ENCODE measurements around the gene STOML2. TPM values are rescaled to one million over a fixed set of nuclear protein-coding genes. Genes with fewer than 3 reads are reported as not detected.

The STOML2 gene
- total RNA-seq, 1 donor from 2014 or later = 94.2 TPM

DNA sequence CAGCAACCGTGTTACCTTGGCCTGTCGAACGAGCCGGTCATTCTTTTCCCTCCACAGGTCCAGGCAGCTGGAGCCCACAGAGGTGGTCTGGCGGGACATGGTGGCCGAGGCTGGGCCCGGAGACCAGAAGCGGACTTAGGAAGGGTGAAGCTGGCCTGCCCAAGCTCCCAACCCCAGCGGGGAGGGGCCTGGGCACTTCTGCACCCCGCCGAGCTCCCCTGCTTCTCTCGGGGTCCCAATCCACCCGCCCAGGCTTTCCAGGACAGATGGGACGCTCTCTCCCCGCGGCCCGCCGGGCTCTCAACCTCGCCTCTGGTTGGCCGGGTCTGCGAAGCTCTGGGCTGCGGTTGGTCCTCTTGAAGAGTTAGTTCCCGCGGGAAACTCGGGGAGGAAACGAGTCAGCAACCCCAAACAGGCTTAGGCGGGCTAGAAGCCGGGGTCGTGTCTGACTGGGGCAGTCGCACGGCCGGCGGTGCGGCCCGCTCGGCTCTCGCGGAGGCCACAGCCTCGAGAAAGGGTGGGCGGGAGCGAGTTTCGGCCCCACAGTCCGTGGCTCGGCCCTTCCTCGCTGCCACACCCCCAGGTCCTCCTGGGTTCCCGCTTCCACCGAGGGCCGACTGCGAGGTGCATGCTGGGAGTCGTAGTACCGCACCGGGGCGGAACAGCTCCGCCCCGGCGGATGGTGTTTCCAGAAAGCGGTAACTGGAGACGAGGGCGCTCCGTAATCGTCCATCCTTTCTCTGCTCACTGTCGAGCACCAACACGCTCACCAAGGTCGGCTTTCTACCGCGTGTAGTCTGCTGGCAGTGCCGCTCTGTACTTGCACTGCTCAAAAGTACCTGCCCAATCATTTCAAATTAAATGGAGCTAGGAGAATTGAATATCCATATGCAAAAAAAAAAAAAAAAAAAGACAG, 23.2 kb downstream of the STOML2 start, which contains the start of gene FANCG:
Gene FANCG (minus strand): TSS at position 517 of the 916 bp plus-strand sequence. CDS start 418 bp downstream, at position 99.
- Histone ChIP-seq H3K9me3 (no peaks in the 10 kb centered on the region), H3K27me3 (no peaks in the 10 kb centered on the region), H3K4me3 (peak within 1 kb of the TSS; percentile 76 to 81), H3K36me3 (no peaks in the 10 kb centered on the region), H3K27ac (peak within 1 kb of the TSS; percentile 48 to 77), H3K4me1 (peaks cover 6 to 10% of the 10 kb centered on the region in 2 donors)
- TF ChIP-seq, protein P1, sequence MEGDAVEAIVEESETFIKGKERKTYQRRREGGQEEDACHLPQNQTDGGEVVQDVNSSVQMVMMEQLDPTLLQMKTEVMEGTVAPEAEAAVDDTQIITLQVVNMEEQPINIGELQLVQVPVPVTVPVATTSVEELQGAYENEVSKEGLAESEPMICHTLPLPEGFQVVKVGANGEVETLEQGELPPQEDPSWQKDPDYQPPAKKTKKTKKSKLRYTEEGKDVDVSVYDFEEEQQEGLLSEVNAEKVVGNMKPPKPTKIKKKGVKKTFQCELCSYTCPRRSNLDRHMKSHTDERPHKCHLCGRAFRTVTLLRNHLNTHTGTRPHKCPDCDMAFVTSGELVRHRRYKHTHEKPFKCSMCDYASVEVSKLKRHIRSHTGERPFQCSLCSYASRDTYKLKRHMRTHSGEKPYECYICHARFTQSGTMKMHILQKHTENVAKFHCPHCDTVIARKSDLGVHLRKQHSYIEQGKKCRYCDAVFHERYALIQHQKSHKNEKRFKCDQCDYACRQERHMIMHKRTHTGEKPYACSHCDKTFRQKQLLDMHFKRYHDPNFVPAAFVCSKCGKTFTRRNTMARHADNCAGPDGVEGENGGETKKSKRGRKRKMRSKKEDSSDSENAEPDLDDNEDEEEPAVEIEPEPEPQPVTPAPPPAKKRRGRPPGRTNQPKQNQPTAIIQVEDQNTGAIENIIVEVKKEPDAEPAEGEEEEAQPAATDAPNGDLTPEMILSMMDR (IDR thresholded peaks at IDR 0.05) = no peak
- intact Hi-C loops (cut with DNase I) = loop anchor here (1.0 to 10.0 kb wide), 4 partner anchors 7 to 425 kb away; partner anchors contain the start of genes IL11RA, PIGO and VCP
- peak; percentile 71 to 95 for DNase-seq (ENCODE audit: low spot score in 2 of 2)

DNA sequence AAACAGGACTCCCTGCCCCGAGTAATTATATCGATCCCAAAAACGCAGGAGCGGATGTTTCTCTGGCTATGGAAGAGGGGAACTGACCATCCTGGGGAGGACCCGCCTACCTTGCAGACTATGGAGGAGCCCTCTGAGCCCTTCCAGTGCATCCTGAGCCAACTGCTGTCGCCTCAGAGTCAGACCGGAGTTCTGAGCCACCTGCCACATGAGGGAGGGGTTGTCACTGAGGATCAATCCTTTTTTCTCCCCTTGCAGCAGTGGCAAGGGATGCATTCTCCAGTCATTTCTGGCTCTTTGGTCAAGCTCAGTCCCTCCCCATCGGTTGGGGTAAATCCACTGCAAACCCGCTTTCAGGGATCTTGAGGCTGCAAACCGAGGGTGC, 23.9 kb downstream of the STOML2 start:
- H3K36me3 ChIP-seq = no peaks in the 10 kb centered on the region
- peak overlapping the region; percentile 48 to 77 for H3K27ac ChIP-seq
- H3K4me3 ChIP-seq = peak overlapping the region; percentile 76 to 81
- H3K27me3 ChIP-seq = no peaks in the 10 kb centered on the region
- TF ChIP-seq, protein P1 (IDR thresholded peaks at IDR 0.05) = no peak
- peaks cover 6 to 10% of the 10 kb centered on the region in 2 donors for H3K4me1 ChIP-seq
- H3K9me3 ChIP-seq = no peaks in the 10 kb centered on the region
- no peak for DNase-seq (ENCODE audit: low spot score in 2 of 2)
- intact Hi-C loops (cut with DNase I) = loop anchor here (10.0 kb wide), 1 partner anchor 424 kb away; the partner anchor contains the start of gene IL11RA

DNA sequence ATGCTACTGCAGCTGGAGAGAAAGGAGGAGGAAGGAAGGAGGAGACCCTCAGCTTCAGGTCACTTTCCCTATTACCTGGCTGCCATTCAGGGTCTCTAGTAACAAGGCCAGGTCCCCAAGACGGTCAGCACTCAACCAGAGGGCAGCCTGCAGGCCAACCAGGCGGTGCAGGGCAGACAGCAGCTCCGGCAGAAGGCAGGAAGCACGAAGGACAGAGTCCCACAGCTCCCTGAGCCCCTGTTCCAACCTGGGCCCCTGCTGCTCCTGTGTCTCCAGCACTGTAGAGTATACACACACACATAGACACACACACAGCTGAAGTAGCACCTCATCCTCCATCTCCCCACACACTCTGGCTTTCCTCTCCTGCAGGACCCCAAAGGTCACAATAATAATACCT, 24.9 kb downstream of the STOML2 start:
- intact Hi-C loops (cut with DNase I) = loop anchor here (10.0 kb wide), 1 partner anchor 423 kb away; the partner anchor contains the start of gene IL11RA
- Histone ChIP-seq H3K4me1 (peaks cover 6 to 10% of the 10 kb centered on the region in 2 donors), H3K36me3 (no peaks in the 10 kb centered on the region), H3K9me3 (no peaks in the 10 kb centered on the region), H3K4me3 (peak overlapping the region in 1 of 2 donors; percentile 81), H3K27ac (no peak overlapping the region), H3K27me3 (no peaks in the 10 kb centered on the region)
- TF ChIP-seq, protein P1 (IDR thresholded peaks at IDR 0.05) = no peak
- DNase-seq (ENCODE audit: low spot score in 2 of 2) = no peak

DNA sequence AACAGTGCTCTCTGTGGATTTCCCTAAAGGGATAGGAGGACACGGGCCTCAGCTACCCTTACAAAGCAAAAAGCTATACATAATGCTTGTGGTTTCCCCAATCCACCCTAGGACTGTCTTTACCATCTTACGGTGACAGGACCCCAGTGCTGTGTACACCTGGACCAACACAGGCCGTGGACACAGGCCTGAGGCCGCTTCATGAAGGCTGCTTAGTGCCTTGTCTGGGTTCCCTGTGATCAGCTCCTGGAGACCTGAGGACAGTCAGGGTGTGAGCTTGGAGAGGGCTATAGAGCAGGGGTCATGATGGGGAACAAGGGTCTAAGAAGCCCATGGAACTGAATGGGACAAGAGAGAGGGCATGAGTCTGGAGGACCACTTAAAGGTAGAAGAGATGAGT, 26.1 kb downstream of the STOML2 start:
- DNase-seq (ENCODE audit: low spot score in 2 of 2) = no peak
- Histone ChIP-seq H3K27me3 (no peaks in the 10 kb centered on the region), H3K4me1 (peaks cover 6 to 10% of the 10 kb centered on the region in 2 donors), H3K4me3 (no peak overlapping the region), H3K36me3 (no peaks in the 10 kb centered on the region), H3K9me3 (no peaks in the 10 kb centered on the region), H3K27ac (no peak overlapping the region)
- intact Hi-C loops (cut with DNase I) = loop anchor here (10.0 kb wide), 1 partner anchor 422 kb away; the partner anchor contains the start of gene IL11RA
- TF ChIP-seq, protein P1 (IDR thresholded peaks at IDR 0.05) = no peak

DNA sequence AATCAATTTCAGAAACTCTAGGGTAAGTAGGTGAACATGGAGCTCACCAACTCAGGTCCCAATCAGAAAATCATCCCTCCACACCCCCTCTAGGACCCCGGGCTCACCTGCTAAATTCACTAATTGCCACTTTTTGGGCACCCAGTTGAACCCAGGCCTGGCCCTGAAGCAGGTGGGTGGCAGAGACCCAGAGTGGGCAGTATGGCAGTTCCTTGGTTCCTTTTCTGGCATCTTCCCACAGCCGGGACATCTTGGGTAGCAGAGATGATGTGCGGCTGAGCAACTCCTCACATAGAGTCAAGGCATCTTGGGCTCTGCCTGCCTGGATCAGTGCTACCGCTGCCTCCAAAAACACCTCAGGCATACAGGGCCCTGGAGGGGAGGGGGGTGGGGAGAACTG, 27.6 kb downstream of the STOML2 start:
- Histone ChIP-seq H3K27ac (no peak overlapping the region), H3K9me3 (no peaks in the 10 kb centered on the region), H3K4me1 (peaks cover 14 to 20% of the 10 kb centered on the region in 2 donors), H3K27me3 (no peaks in the 10 kb centered on the region), H3K4me3 (no peak overlapping the region), H3K36me3 (no peaks in the 10 kb centered on the region)
- intact Hi-C loops (cut with DNase I) = loop anchor here (10.0 kb wide), 1 partner anchor 421 kb away; the partner anchor contains the start of gene IL11RA
- TF ChIP-seq, protein P1 (IDR thresholded peaks at IDR 0.05) = no peak
- no peak for DNase-seq (ENCODE audit: low spot score in 2 of 2)

Data from ascending aorta (tissue), 2 donors.